Transverse colon (tissue), 3 donors: ENCODE results near the gene POU1F1.

ENCODE experiments used
- CTCF ChIP-seq, 5 experiments: fragments of 200-600 bp in 3 of 5; fragments of 450-650 bp in 2 of 5; sonication (generic) in 3 of 5; IDR thresholded peaks; 1 replicate in 2 of 5; 2 replicates in 3 of 5; pipeline ENCODE4 v1.5.1; 2016 to 2017; ENCODE audit warnings: antibody characterized with exemption in 5 of 5, inconsistent platforms in 3 of 5, mild to moderate bottlenecking in 2 of 5, moderate library complexity in 1 of 5
- POLR2A ChIP-seq: fragments of 450-650 bp; IDR thresholded peaks from one replicate; pipeline ENCODE4 v1.6.1; 2016; ENCODE audit warnings: antibody characterized with exemption, mild to moderate bottlenecking, moderate library complexity

- TF ChIP-seq POLR2A: no peak
- TF ChIP-seq CTCF (IDR thresholded peaks at IDR 0.05): no peak
These were observed 57.8 kb downstream of the POU1F1 start for GRCh38 chr3:87218560-87218959.
